ENCODE results near the gene P2RY12. TPM values are rescaled to one million over a fixed set of nuclear protein-coding genes. Genes with fewer than 3 reads are reported as not detected.

P2RY12 gene
- not detected for total RNA-seq

DNA sequence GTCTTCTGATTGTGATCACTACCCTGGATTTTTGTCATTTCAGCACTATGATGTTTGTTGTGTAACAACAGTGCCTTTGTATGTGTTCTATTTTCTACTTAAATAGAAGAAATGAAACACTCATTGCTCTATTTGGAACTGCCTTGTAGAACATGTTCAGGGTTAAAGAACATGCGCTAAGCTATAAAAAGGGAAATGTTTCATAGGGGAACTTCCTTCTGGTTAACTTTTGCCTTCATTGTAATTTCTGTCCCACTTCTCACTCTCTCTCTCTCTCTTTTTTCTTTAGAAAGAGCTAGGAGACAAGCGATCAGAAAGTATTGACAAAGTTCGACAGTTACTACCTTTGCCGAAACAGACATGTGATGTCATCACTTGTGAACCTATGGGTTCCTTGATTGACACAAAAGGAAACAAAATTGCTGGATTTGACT lies at the start of gene P2RY12:
Gene P2RY12, minus strand, starts transcription at position 13 of the 434 bp plus-strand sequence. CDS start 45,908 bp downstream, outside the sequence.
- no peak within 1 kb of the TSS for H3K4me3 Mint-ChIP-seq
- POLR2A ChIA-PET = no interaction called here

DNA sequence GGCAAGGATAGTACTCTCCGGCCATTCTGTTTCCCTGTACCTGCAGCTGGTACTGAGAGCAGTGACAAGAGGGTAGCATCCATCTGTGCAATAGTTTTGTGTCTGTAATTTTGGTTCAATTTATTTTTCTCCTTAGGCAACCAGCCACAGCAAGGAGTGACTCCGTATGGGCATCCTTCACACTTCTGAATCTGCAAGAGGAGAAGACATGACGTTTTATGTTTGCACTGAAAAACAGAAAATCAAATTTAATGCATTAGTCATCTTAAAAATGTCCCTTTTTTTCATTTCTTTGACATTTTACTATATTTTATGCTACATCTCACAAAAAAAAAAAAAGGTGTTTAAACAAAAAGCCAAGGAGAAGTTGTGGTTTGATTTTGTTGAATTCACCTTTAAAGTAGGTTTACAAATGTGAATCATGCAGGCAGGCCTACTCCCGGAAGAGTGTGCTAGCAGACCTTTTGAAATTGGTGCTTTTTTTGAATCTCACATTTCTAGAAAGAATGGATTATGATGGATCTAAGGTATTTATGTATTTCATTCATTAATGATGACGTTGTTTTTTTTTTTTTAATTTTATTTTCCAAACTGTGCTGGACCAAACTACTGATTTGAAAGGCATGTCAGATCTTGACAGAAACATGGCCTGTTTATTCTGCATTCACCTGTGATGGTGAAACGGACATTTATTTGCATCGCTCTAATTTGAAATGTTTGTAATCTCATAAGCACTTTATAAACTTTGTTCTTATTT lies 48.2 kb upstream of the P2RY12 start:
- ChIA-PET CTCF (no interaction called here), POLR2A (no interaction called here)
- no peak for DNase-seq

More for the DNA sequence above, at the start of gene P2RY12:
- Mint-ChIP-seq H3K9me3 (no peaks in the 10 kb centered on the region), H3K4me1 (peaks cover 20% of the 10 kb centered on the region), H3K27me3 (peaks cover 4% of the 10 kb centered on the region), H3K27ac (no peak within 1 kb of the TSS), H3K36me3 (ENCODE audit: low read depth) (no peaks in the 10 kb centered on the region)
- CTCF ChIA-PET = interaction anchor here (1.0 kb wide), 1 partner anchor 10 kb away, joined by 3 read pairs; no protein-coding TSS in a partner anchor
- DNase-seq = no peak

DNA sequence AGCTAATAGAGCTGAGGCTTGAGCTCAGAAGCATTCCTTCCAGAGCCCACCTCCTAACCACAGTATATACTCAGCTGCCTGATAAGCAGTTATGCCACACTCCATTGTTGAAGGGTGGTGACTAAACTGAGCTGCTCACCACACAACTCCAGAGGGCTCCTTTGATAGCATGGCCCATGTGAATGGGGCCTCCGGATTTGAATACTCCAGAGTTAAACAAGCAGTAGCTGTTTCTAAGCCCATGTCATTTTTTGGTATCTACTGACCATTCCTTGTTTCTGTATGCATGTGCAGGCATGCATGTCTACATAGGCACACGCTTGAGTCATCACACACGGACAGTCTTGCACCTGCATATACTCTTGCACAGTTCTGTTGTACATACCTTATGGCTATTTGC lies 47.4 kb upstream of the P2RY12 start:
- peaks cover 5% of the 10 kb centered on the region for H3K27me3 Mint-ChIP-seq
- ChIA-PET POLR2A (no interaction called here), CTCF (no interaction called here)
- no peaks in the 10 kb centered on the region for H3K36me3 Mint-ChIP-seq (ENCODE audit: low read depth)
- H3K4me1 Mint-ChIP-seq = no peaks in the 10 kb centered on the region
- DNase-seq = no peak
- H3K4me3 Mint-ChIP-seq = no peak overlapping the region
- H3K9me3 Mint-ChIP-seq = no peaks in the 10 kb centered on the region
- H3K27ac Mint-ChIP-seq = no peak overlapping the region

More for the DNA sequence above, 48.2 kb upstream of the P2RY12 start:
- H3K36me3 Mint-ChIP-seq (ENCODE audit: low read depth) = no peaks in the 10 kb centered on the region
- H3K4me1 Mint-ChIP-seq = no peaks in the 10 kb centered on the region
- no peaks in the 10 kb centered on the region for H3K9me3 Mint-ChIP-seq
- H3K27me3 Mint-ChIP-seq = peaks cover 2% of the 10 kb centered on the region
- no peak overlapping the region for H3K4me3 Mint-ChIP-seq
- H3K27ac Mint-ChIP-seq = no peak overlapping the region

DNA sequence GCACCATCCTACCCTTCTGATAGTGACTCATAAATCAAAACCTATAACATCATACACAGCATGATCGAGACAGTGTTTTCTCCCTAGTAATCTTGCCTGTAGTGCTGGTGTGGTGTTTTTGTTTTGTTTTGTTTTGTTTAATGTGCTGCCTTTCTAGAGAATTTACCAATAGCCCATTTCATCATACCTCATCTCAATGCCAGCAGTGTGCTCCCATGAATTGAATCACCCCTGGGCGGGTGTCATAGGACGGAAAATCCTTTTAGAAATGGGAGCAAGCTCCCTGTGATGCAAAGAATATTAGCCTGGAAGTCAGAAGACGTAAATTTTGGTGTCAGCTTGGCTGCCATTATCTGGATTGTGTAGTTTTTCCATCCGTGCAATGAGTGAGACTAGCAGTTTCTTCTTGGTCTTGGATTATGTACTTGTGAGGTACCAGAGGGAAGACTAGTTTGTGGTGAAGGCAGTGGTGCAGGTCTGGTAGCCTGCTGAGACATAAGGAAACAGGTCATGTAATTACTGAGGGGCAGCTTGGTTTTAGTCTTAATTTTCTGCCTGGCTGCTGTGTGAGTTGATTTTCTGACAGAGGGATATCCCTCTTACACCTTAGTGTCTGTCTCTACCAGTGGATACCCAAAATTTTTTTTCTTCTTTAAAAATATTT lies 46.4 kb upstream of the P2RY12 start:
- H3K4me3 Mint-ChIP-seq = no peak overlapping the region
- no peaks in the 10 kb centered on the region for H3K36me3 Mint-ChIP-seq (ENCODE audit: low read depth)
- CTCF ChIA-PET = no interaction called here
- H3K9me3 Mint-ChIP-seq = no peaks in the 10 kb centered on the region
- H3K27me3 Mint-ChIP-seq = peaks cover 5% of the 10 kb centered on the region
- H3K4me1 Mint-ChIP-seq = no peaks in the 10 kb centered on the region
- H3K27ac Mint-ChIP-seq = no peak overlapping the region
- DNase-seq = no peak
- POLR2A ChIA-PET = no interaction called here

DNA sequence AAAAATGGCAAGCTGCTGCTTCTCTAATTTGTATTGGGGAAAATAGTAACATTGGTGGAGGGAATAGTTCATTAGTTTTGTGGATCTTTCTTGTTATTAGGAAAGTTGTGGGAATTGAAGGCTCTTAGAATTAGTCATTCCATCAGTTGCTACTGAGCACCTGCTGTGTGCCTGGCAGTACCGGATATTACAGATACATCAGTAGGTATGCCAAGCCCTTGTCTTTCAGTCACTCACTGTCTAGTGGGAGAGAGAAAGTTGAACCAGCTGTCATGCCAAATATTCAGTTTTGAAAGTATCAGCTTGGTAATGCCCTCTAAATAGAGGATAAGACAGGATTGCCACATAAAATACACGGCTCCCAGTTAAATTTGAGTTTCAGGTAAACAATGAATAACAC lies 43.8 kb upstream of the P2RY12 start:
- Mint-ChIP-seq H3K4me1 (no peaks in the 10 kb centered on the region), H3K27me3 (peaks cover 5% of the 10 kb centered on the region), H3K27ac (no peak overlapping the region), H3K4me3 (no peak overlapping the region), H3K9me3 (no peaks in the 10 kb centered on the region), H3K36me3 (ENCODE audit: low read depth) (no peaks in the 10 kb centered on the region)
- no peak for DNase-seq
- POLR2A ChIA-PET = no interaction called here
- CTCF ChIA-PET = interaction anchor here (0.9 kb wide), 1 partner anchor 519 kb away, joined by 3 read pairs; no protein-coding TSS in a partner anchor

DNA sequence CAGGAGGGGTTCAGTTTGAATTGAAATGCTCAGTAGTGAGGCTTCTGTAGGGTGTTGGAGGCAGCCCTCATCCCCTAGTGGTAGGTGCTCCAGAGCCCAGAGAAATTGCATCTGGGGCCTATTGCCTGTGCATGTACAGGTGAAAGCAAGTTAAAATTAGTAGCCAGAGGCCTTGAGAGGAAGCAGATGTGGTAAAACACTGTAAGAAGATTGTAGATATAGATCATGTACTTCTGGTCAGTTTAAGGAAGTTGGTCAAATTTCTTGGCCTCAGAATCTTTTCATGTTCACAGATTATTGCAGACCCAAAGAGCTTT lies 41.7 kb upstream of the P2RY12 start:
- no peak for DNase-seq
- CTCF ChIA-PET = interaction anchor here (0.6 to 1.1 kb wide), 2 partner anchors 9 to 18 kb away, joined by 3 to 4 read pairs; no protein-coding TSS in a partner anchor
- Mint-ChIP-seq H3K9me3 (no peaks in the 10 kb centered on the region), H3K4me3 (no peak overlapping the region), H3K27ac (no peak overlapping the region), H3K4me1 (no peaks in the 10 kb centered on the region), H3K27me3 (peaks cover 5% of the 10 kb centered on the region), H3K36me3 (ENCODE audit: low read depth) (no peaks in the 10 kb centered on the region)
- POLR2A ChIA-PET = no interaction called here

DNA sequence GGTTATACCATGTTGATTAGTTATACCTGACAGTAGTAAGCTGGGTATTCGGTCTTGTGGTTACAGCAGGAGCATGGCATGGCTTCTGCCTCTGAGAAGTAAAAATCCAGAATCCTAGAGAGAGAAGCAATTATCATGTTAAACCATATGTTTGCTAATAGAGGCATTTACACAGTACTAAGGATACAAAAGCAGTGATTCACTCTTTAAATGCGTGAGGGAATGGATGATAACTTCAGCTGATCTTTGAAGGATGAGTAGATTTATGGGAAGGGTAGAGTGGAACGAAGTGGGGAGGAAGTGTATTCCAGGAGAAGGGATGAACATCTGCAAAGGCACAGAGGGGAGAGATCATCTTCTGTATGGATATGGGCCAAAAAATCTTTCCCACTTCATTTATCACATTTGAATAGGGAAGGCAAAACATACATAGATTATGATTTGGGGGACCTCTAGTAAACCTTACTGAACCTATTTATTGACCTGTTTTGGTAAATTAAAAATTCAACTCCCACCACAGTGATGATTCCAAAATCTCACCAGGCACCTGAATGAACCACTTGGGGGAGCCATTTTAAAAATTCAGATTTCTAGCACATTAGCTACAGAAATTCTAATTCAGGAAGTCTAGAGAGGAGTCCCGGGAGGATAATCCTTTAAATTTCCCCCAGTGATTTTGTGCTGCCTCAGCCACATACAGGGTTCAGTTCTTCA lies 41.2 kb upstream of the P2RY12 start:
- Mint-ChIP-seq H3K9me3 (no peaks in the 10 kb centered on the region), H3K4me1 (no peaks in the 10 kb centered on the region), H3K27ac (no peak overlapping the region), H3K4me3 (no peak overlapping the region), H3K36me3 (ENCODE audit: low read depth) (no peaks in the 10 kb centered on the region), H3K27me3 (peaks cover 5% of the 10 kb centered on the region)
- ChIA-PET CTCF (interaction anchor here (0.6 to 1.1 kb wide), 2 partner anchors 8 to 18 kb away, joined by 3 to 4 read pairs; no protein-coding TSS in a partner anchor), POLR2A (no interaction called here)
- no peak for DNase-seq

DNA sequence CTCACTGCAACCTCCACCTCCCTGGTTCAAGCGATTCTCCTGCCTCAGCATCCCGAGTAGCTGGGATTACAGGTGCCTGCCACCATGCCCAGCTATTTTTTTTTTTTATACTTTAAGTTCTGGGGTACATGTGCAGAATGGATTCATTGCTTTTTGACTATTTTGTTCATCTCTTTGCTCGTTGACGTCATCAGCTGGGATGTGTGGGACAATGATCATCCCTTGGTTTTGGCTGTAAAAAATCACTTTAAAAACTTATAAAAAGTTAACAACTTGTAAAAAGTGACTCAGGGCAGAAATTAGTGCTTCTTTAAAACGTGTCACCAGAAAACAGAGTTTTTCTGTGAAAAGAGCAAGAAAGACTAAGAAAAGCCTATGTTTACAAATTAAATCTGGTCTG lies 38.5 kb upstream of the P2RY12 start:
- no peaks in the 10 kb centered on the region for H3K36me3 Mint-ChIP-seq (ENCODE audit: low read depth)
- H3K4me3 Mint-ChIP-seq = no peak overlapping the region
- ChIA-PET CTCF (interaction anchor here (1.3 kb wide), 1 partner anchor 131 kb away, joined by 3 read pairs; no protein-coding TSS in a partner anchor), POLR2A (no interaction called here)
- H3K9me3 Mint-ChIP-seq = no peaks in the 10 kb centered on the region
- no peaks in the 10 kb centered on the region for H3K4me1 Mint-ChIP-seq
- peaks cover 3% of the 10 kb centered on the region for H3K27me3 Mint-ChIP-seq
- no peak overlapping the region for H3K27ac Mint-ChIP-seq
- DNase-seq = no peak

DNA sequence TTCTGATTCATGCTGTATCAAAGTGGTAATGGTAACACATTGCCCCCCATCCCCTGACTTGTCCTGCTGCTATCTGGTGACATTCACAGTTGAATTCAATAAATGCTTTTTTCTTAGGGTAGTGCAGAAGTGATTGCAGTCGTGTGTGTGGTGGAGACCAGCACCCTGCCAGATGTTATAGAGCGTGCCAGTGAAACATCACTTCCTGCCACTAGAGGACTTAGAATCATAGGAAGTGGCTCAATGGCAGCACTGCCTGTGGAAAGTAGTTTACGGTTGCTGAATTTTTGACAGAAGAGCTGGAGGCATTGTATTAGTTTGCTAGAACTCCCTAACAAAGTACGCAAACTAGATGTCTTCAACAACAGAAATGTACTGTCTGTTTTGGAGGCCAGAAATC lies 37.4 kb upstream of the P2RY12 start:
- no peaks in the 10 kb centered on the region for H3K27me3 Mint-ChIP-seq
- no peaks in the 10 kb centered on the region for H3K4me1 Mint-ChIP-seq
- no peaks in the 10 kb centered on the region for H3K9me3 Mint-ChIP-seq
- CTCF ChIA-PET = no interaction called here
- H3K27ac Mint-ChIP-seq = no peak overlapping the region
- POLR2A ChIA-PET = no interaction called here
- no peak for DNase-seq
- H3K4me3 Mint-ChIP-seq = no peak overlapping the region
- H3K36me3 Mint-ChIP-seq (ENCODE audit: low read depth) = no peaks in the 10 kb centered on the region

DNA sequence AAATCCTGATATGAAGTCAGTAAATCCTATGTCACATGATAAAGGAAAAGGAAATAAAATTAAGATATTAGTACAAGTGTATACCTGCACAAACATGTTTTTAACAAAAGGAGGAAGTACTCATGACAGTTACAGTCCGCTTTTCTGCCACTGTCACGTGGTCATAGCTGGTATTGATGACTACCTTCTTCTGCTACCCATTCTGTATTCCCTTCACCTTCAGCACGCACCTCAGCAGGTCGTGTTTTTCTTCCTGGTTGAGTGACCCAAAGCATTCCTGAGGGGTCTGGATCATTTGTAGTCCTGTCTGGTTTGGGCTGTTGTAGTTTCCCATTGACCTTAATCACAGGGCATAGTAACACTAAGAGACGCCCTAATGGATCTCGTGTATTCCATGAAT lies 35.3 kb upstream of the P2RY12 start:
- H3K4me3 Mint-ChIP-seq = no peak overlapping the region
- ChIA-PET CTCF (no interaction called here), POLR2A (no interaction called here)
- H3K27me3 Mint-ChIP-seq = no peaks in the 10 kb centered on the region
- H3K9me3 Mint-ChIP-seq = no peaks in the 10 kb centered on the region
- H3K36me3 Mint-ChIP-seq (ENCODE audit: low read depth) = no peaks in the 10 kb centered on the region
- H3K4me1 Mint-ChIP-seq = no peaks in the 10 kb centered on the region
- DNase-seq = no peak
- no peak overlapping the region for H3K27ac Mint-ChIP-seq

DNA sequence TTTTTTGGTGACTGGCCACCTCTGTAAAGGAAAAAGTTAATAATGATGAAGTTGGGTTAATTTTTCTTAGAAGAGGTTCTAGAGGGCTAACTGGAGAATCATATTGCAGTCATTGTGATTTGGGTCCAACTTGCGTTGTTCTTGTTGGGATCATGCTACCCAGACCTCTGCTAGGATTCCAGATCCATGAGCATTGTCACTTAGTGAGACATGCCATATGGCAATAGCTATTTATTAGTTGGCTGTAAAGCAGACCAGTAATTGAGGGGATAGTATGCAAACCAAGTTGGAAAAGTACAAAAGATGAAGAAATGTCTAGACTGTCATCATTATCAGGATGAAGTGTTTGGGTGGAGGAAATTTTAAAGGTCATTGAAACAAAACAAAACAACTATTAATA lies 30.7 kb upstream of the P2RY12 start:
- DNase-seq = no peak
- no peaks in the 10 kb centered on the region for H3K27me3 Mint-ChIP-seq
- ChIA-PET CTCF (no interaction called here), POLR2A (no interaction called here)
- no peak overlapping the region for H3K4me3 Mint-ChIP-seq
- H3K9me3 Mint-ChIP-seq = no peaks in the 10 kb centered on the region
- no peaks in the 10 kb centered on the region for H3K36me3 Mint-ChIP-seq (ENCODE audit: low read depth)
- H3K4me1 Mint-ChIP-seq = no peaks in the 10 kb centered on the region
- H3K27ac Mint-ChIP-seq = no peak overlapping the region

DNA sequence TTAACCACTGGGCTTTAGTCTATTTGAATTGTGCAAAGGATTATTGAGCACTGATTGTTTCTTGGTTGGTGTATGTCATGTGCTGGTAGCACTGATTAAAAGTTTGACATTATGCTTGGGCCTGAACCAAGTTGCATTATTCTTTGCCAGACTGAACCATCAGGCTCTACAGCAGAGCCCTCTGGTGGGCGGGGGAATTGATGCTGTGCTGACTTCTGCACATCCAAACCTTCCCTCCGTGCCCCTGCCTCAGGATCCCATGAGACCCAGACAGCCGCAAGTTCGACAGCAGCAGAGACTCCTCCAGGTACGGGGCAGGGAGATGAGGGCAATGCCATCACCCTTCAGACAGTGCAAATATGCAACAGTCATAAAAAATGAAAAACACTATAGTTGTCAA lies 28.4 kb upstream of the P2RY12 start:
- Mint-ChIP-seq H3K4me3 (no peak overlapping the region), H3K4me1 (no peaks in the 10 kb centered on the region), H3K27me3 (no peaks in the 10 kb centered on the region), H3K9me3 (no peaks in the 10 kb centered on the region), H3K27ac (no peak overlapping the region), H3K36me3 (ENCODE audit: low read depth) (no peaks in the 10 kb centered on the region)
- DNase-seq = no peak
- POLR2A ChIA-PET = no interaction called here
- CTCF ChIA-PET = no interaction called here

DNA sequence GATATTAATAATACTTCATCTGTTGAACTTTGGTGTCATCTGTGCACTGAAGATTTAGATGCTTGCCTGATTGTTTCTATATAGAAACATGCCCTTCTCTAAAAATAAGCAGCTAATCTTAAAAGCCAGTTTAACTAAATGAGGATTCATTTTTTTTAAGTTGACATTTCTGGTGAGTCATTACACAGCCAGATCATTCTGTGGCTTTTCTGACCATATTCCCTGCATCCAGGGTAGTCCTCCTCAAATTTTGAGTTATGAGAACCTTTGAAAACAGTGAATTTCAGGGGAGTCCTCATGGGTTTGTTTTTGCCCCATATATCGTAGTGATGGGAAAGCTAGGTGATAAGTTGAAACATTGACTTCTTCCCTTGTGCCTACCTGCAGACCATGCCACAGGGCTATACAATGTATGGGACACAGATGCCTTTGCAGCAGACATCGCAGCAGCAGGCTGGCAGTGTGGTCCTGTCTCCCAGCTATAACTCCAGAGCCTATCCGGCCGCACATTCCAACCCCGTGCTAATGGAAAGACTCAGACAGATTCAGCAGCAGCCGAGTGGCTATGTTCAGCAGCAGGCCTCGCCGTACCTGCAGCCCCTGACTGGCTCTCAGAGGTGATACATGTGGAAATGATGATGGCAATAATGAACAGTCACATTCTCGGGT lies 26.5 kb upstream of the P2RY12 start:
- POLR2A ChIA-PET = no interaction called here

More for the DNA sequence above, 26.5 kb upstream of the P2RY12 start:
- CTCF ChIA-PET = no interaction called here
- H3K9me3 Mint-ChIP-seq = no peaks in the 10 kb centered on the region
- no peaks in the 10 kb centered on the region for H3K27me3 Mint-ChIP-seq
- H3K27ac Mint-ChIP-seq = no peak overlapping the region
- no peaks in the 10 kb centered on the region for H3K36me3 Mint-ChIP-seq (ENCODE audit: low read depth)
- no peaks in the 10 kb centered on the region for H3K4me1 Mint-ChIP-seq
- no peak for DNase-seq
- no peak overlapping the region for H3K4me3 Mint-ChIP-seq

All from activated CD4-positive, alpha-beta T cell treated with anti-CD3 and anti-CD28 coated beads, Interleukin-2, amount 10 ng/mL, durations not matched to agents 7 days and 5 days (primary cell).